Natural killer cell (primary cell): ENCODE results near the gene FOXJ2. TPM values are rescaled to one million over a fixed set of nuclear protein-coding genes. Genes with fewer than 3 reads are reported as not detected.

ENCODE experiments used
- ATAC-seq, 3 donors: fragments of 150-1000 bp in 2 of 3; fragments of 200-7000 bp in 1 of 3; cut with Tn5 transposase; 1 replicate in 1 of 3; 2 replicates in 2 of 3; pipeline ENCODE4 v1.10.0; 2021; ENCODE audit warnings: mild to moderate bottlenecking in 2 of 3, moderate library complexity in 2 of 3
- DNase-seq, 2 donors: peaks; one replicate each; pipeline versions ENCODE4 v3.0.0 to v3.0.0-alpha.2; 2013 to 2021; ENCODE audit warnings: mixed read lengths in 1 of 2
- H3K27ac ChIP-seq: one replicate; pipeline ENCODE4 v1.5.1; 2013; ENCODE audit warnings: mild to moderate bottlenecking, low read length
- H3K27me3 ChIP-seq: one replicate; pipeline ENCODE4 v1.6.1; 2013; ENCODE audit warnings: low read length; ENCODE audit not compliant: control insufficient read depth, insufficient read depth
- H3K36me3 ChIP-seq: one replicate; pipeline ENCODE4 v1.6.1; 2013; ENCODE audit warnings: low read length; ENCODE audit not compliant: control insufficient read depth, insufficient read depth
- H3K4me1 ChIP-seq: one replicate; pipeline ENCODE4 v1.6.1; 2013; ENCODE audit warnings: low read length; ENCODE audit not compliant: control insufficient read depth, insufficient read depth
- H3K4me3 ChIP-seq: one replicate; pipeline ENCODE4 v1.5.1; 2013; ENCODE audit warnings: low read length
- H3K9me3 ChIP-seq: one replicate; pipeline ENCODE4 v1.6.1; 2013; ENCODE audit warnings: low read length; ENCODE audit not compliant: control insufficient read depth, insufficient read depth
- H3K27ac Mint-ChIP-seq, 2 donors: one replicate each; pipeline ENCODE4 v1.8.0; 2022; ENCODE audit warnings: mild to moderate bottlenecking in 2 of 2, mixed read lengths in 2 of 2, moderate library complexity in 1 of 2
- H3K27me3 Mint-ChIP-seq, 2 donors: one replicate each; pipeline ENCODE4 v1.8.0; 2022; ENCODE audit warnings: low read depth in 2 of 2, mixed read lengths in 2 of 2
- H3K36me3 Mint-ChIP-seq: one replicate; pipeline ENCODE4 v1.8.0; 2022; ENCODE audit warnings: mixed read lengths
- H3K4me1 Mint-ChIP-seq, 2 donors: one replicate each; pipeline ENCODE4 v1.8.0; 2022; ENCODE audit warnings: mixed read lengths in 2 of 2
- H3K4me3 Mint-ChIP-seq: one replicate; pipeline ENCODE4 v1.8.0; 2022; ENCODE audit warnings: mild to moderate bottlenecking, moderate library complexity, mixed read lengths
- H3K9me3 Mint-ChIP-seq, 2 donors: one replicate each; pipeline ENCODE4 v1.8.0; 2022; ENCODE audit warnings: mixed read lengths in 2 of 2
- CTCF ChIP-seq: fragments of 200-600 bp; IDR thresholded peaks from one replicate; pipeline ENCODE4 v1.8.0; 2022; ENCODE audit warnings: antibody characterized with exemption
- WGBS: methylation state at CpG from one replicate; pipeline ENCODE4 v1.1.7; 2013; ENCODE audit warnings: missing lambda C conversion rate; ENCODE audit not compliant: insufficient coverage; 5-methylcytosine and 5-hydroxymethylcytosine counted together
- intact Hi-C: fragments of 100-400 bp; cut with micrococcal nuclease; formaldehyde crosslinking; loops from one replicate; pipeline ENCODE4 v1.14.2; 2022
- total RNA-seq, 4 donors: library from RNA; stranded (reverse); fragments of 120-200 nt in 1 of 4; gene quantifications; one replicate each; pipeline versions ENCODE4 v1.2.3 to v1.2.4, GENCODE V29; 2013 to 2022

Gene FOXJ2
- total RNA-seq, 3 donors from 2014 or later (not counting 1 experiment from before 2014, with no cell fraction given), result 27.8 to 28.5 (median 28.4) TPM

GRCh38 chr12:8033153-8034044 lies 883 bp downstream of the FOXJ2 start:
- peak in 1 of 2 donors; percentile 74 for DNase-seq
- Histone ChIP-seq H3K9me3 (no peaks in the 10 kb centered on the region), H3K27ac (peak overlapping the region; percentile 72), H3K4me1 (peaks cover 54% of the 10 kb centered on the region), H3K4me3 (peak overlapping the region; percentile 94), H3K27me3 (no peaks in the 10 kb centered on the region), H3K36me3 (no peaks in the 10 kb centered on the region)
- intact Hi-C loops, result no loop called here
- H3K27ac Mint-ChIP-seq, result peak overlapping the region; percentile 57 to 74
- 19% methylated on average over 13 of the region's 17 CpGs for WGBS
- no peaks in the 10 kb centered on the region for H3K9me3 Mint-ChIP-seq
- no peak for ATAC-seq
- H3K27me3 Mint-ChIP-seq, result no peaks in the 10 kb centered on the region
- no peak for TF ChIP-seq CTCF
- peak overlapping the region; percentile 71 for H3K4me3 Mint-ChIP-seq
- H3K36me3 Mint-ChIP-seq, result no peaks in the 10 kb centered on the region
- H3K4me1 Mint-ChIP-seq, result peaks cover 55 to 62% of the 10 kb centered on the region in 2 donors

- Mint-ChIP-seq H3K4me1 (peaks cover 69 to 72% of the 10 kb centered on the region in 2 donors), H3K27me3 (no peaks in the 10 kb centered on the region), H3K36me3 (no peaks in the 10 kb centered on the region), H3K9me3 (no peaks in the 10 kb centered on the region), H3K4me3 (peak overlapping the region; percentile 71), H3K27ac (peak overlapping the region; percentile 57 to 74)
- Histone ChIP-seq H3K9me3 (no peaks in the 10 kb centered on the region), H3K4me1 (peaks cover 60% of the 10 kb centered on the region), H3K36me3 (peaks cover 2% of the 10 kb centered on the region), H3K4me3 (no peak overlapping the region), H3K27ac (peak overlapping the region; percentile 12), H3K27me3 (no peaks in the 10 kb centered on the region)
- ATAC-seq (no peak), DNase-seq (no peak)
- intact Hi-C loops, result no loop called here
- TF ChIP-seq CTCF, result no peak
Observed at GRCh38 chr12:8034802-8035201, 2.3 kb downstream of the FOXJ2 start.

GRCh38 chr12:8035440-8036010 lies 3.0 kb downstream of the FOXJ2 start:
- no peaks in the 10 kb centered on the region for H3K36me3 Mint-ChIP-seq
- Histone ChIP-seq H3K27ac (no peak overlapping the region), H3K9me3 (no peaks in the 10 kb centered on the region), H3K27me3 (no peaks in the 10 kb centered on the region), H3K4me3 (no peak overlapping the region), H3K36me3 (peaks cover 6% of the 10 kb centered on the region), H3K4me1 (peaks cover 60% of the 10 kb centered on the region)
- H3K9me3 Mint-ChIP-seq, result no peaks in the 10 kb centered on the region
- TF ChIP-seq CTCF, result no peak
- ATAC-seq (no peak), DNase-seq (no peak)
- no peaks in the 10 kb centered on the region for H3K27me3 Mint-ChIP-seq
- 91% methylated on average over 2 of the region's 5 CpGs for WGBS
- intact Hi-C loops, result no loop called here
- peaks cover 71 to 72% of the 10 kb centered on the region in 2 donors for H3K4me1 Mint-ChIP-seq
- H3K4me3 Mint-ChIP-seq, result peak overlapping the region; percentile 58
- peak overlapping the region; percentile 57 to 74 for H3K27ac Mint-ChIP-seq
